ENCODE data around the gene SHLD1. TPM values are rescaled to one million over a fixed set of nuclear protein-coding genes. Genes with fewer than 3 reads are reported as not detected.

SHLD1 gene
- polyA plus RNA-seq, 1 donor (not counting 4 experiments of a cell fraction or from before 2014, with no cell fraction given), result 3.2 TPM

DNA sequence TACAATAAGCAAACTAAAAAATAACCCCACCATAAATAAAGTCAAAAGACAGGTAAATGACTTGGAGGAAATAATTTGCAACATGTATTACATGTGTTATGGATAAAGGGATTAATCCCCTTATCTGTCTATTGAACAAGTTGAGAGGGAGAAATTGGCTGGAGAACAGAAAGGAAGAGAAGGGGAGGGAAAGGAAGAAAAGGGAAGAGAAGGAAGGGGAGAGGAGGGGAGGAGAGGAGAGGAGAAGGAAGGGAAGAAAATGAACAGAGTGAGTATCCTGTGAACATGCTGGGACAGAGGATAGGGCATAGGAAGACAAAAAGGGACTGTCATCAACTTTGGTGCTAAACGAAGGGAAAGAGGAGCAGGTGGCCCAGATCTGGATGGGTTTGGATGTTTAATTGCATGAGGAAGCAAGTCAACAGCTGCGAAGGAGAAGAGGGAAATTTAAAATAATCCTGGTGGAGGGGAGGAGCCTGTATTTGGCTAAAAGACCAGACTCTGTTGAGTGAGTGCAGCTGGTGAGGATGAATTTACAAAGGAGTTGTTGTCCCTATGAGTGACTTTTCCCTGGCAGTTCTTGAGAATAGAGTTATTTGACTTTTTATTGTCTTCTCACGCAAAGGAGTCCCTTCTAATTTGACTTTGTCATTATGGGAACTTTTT is 14.2 kb upstream of the SHLD1 start:
- FAIRE-seq, result no peak

DNA sequence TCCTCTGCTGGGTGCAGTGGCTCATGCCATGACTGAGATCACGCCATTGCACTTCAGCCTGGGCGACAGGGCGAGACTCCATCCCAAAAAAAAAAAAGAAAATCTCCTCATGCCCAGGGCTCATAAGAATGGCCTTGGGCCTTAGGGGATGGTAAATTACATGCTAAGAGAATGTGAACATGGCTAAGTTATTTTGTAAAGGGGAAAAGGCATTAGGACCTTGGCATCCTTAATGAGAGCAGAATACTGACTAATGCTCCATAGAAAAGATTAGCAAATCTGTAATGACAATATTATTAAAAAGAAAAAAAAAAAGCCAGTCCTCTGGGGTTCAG is 12.6 kb upstream of the SHLD1 start:
- no peak overlapping the region for H3K27ac ChIP-seq (ENCODE audit: control insufficient read depth, insufficient read depth, low read length)
- H4K20me1 ChIP-seq (ENCODE audit: control insufficient read depth, extremely low read depth, insufficient read depth, low read length), result no peaks in the 10 kb centered on the region
- H3K4me1 ChIP-seq (ENCODE audit: control insufficient read depth, extremely low read depth, insufficient read depth, low read length), result no peaks in the 10 kb centered on the region
- no peaks in the 10 kb centered on the region for H3K9me1 ChIP-seq (ENCODE audit: control insufficient read depth, extremely low read depth, insufficient read depth, low read length)
- TF ChIP-seq EZH2 (IDR thresholded peaks at IDR 0.05; ENCODE audit: low read length), result no peak
- TF ChIP-seq, protein P1, sequence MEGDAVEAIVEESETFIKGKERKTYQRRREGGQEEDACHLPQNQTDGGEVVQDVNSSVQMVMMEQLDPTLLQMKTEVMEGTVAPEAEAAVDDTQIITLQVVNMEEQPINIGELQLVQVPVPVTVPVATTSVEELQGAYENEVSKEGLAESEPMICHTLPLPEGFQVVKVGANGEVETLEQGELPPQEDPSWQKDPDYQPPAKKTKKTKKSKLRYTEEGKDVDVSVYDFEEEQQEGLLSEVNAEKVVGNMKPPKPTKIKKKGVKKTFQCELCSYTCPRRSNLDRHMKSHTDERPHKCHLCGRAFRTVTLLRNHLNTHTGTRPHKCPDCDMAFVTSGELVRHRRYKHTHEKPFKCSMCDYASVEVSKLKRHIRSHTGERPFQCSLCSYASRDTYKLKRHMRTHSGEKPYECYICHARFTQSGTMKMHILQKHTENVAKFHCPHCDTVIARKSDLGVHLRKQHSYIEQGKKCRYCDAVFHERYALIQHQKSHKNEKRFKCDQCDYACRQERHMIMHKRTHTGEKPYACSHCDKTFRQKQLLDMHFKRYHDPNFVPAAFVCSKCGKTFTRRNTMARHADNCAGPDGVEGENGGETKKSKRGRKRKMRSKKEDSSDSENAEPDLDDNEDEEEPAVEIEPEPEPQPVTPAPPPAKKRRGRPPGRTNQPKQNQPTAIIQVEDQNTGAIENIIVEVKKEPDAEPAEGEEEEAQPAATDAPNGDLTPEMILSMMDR (optimal IDR thresholded peaks at IDR 0.05 in 1 of 3, IDR thresholded peaks at IDR 0.05 in 1 of 3, conservative IDR thresholded peaks at IDR 0.05 in 1 of 3; ENCODE audit: extremely low read depth in 1 of 3, insufficient read depth in 2 of 3, low read length in 3 of 3), result no peak
- no peaks in the 10 kb centered on the region for H3K36me3 ChIP-seq (ENCODE audit: control insufficient read depth in 2 of 2, extremely low read depth in 1 of 2, insufficient read depth in 2 of 2, low read length in 2 of 2)
- no peak for DNase-seq (ENCODE audit: low read depth, low spot score)
- no peak for FAIRE-seq
- H3K79me2 ChIP-seq (ENCODE audit: control insufficient read depth, insufficient read depth, low read length), result no peaks in the 10 kb centered on the region
- no peak overlapping the region for H2AFZ ChIP-seq (ENCODE audit: control insufficient read depth, low read length)
- no peak overlapping the region for H3K9ac ChIP-seq (ENCODE audit: control insufficient read depth, extremely low read depth, insufficient read depth, low read length)
- dilution Hi-C loops (cut with MboI; ENCODE audit: extremely low pct_ligation_motif_present, low sequenced_read_pairs), result no loop called here
- H3K27me3 ChIP-seq (ENCODE audit: control insufficient read depth, extremely low read depth, insufficient read depth, low read length), result no peaks in the 10 kb centered on the region
- H3K4me3 ChIP-seq (ENCODE audit: control insufficient read depth in 2 of 3, extremely low read depth in 1 of 3, insufficient read depth in 2 of 3, low read depth in 1 of 3, low read length in 3 of 3), result no peak overlapping the region
- H3K4me2 ChIP-seq (ENCODE audit: control insufficient read depth, extremely low read depth, insufficient read depth, low read depth, low read length), result no peak overlapping the region
- no peaks in the 10 kb centered on the region for H3K9me3 ChIP-seq (ENCODE audit: control insufficient read depth, low read depth, low read length)

More for the DNA sequence above, 14.2 kb upstream of the SHLD1 start:
- Histone ChIP-seq H4K20me1 (ENCODE audit: control insufficient read depth, extremely low read depth, insufficient read depth, low read length) (no peaks in the 10 kb centered on the region), H3K9me3 (ENCODE audit: control insufficient read depth, low read depth, low read length) (no peaks in the 10 kb centered on the region), H3K27me3 (ENCODE audit: control insufficient read depth, extremely low read depth, insufficient read depth, low read length) (no peaks in the 10 kb centered on the region), H2AFZ (ENCODE audit: control insufficient read depth, low read length) (no peak overlapping the region), H3K9ac (ENCODE audit: control insufficient read depth, extremely low read depth, insufficient read depth, low read length) (no peak overlapping the region), H3K36me3 (ENCODE audit: control insufficient read depth in 2 of 2, extremely low read depth in 1 of 2, insufficient read depth in 2 of 2, low read length in 2 of 2) (no peaks in the 10 kb centered on the region), H3K27ac (ENCODE audit: control insufficient read depth, insufficient read depth, low read length) (no peak overlapping the region), H3K4me2 (ENCODE audit: control insufficient read depth, extremely low read depth, insufficient read depth, low read depth, low read length) (no peak overlapping the region), H3K79me2 (ENCODE audit: control insufficient read depth, insufficient read depth, low read length) (no peaks in the 10 kb centered on the region), H3K4me3 (ENCODE audit: control insufficient read depth in 2 of 3, extremely low read depth in 1 of 3, insufficient read depth in 2 of 3, low read depth in 1 of 3, low read length in 3 of 3) (no peak overlapping the region), H3K9me1 (ENCODE audit: control insufficient read depth, extremely low read depth, insufficient read depth, low read length) (no peaks in the 10 kb centered on the region), H3K4me1 (ENCODE audit: control insufficient read depth, extremely low read depth, insufficient read depth, low read length) (no peaks in the 10 kb centered on the region)
- TF ChIP-seq, protein P1 (optimal IDR thresholded peaks at IDR 0.05 in 1 of 3, IDR thresholded peaks at IDR 0.05 in 1 of 3, conservative IDR thresholded peaks at IDR 0.05 in 1 of 3; ENCODE audit: extremely low read depth in 1 of 3, insufficient read depth in 2 of 3, low read length in 3 of 3), result no peak
- TF ChIP-seq EZH2 (IDR thresholded peaks at IDR 0.05; ENCODE audit: low read length), result no peak
- dilution Hi-C loops (cut with MboI; ENCODE audit: extremely low pct_ligation_motif_present, low sequenced_read_pairs), result no loop called here
- no peak for DNase-seq (ENCODE audit: low read depth, low spot score)

Data from keratinocyte (primary cell).